DMS53 treated with DMSO at 0.1 percent for 48 hours (cell line): ENCODE measurements around the gene FGF2.
"Not testable (repeated sequence)": the region's sequence is repeated elsewhere in the genome, so short reads cannot be mapped to it uniquely, and the experiment has no call there.

Source experiments
- DNase-seq: peaks from one replicate; lab custom pipeline; 2025; ENCODE audit not compliant: unreplicated experiment; lab: John Stamatoyannopoulos, UW

Gene FGF2

DNA sequence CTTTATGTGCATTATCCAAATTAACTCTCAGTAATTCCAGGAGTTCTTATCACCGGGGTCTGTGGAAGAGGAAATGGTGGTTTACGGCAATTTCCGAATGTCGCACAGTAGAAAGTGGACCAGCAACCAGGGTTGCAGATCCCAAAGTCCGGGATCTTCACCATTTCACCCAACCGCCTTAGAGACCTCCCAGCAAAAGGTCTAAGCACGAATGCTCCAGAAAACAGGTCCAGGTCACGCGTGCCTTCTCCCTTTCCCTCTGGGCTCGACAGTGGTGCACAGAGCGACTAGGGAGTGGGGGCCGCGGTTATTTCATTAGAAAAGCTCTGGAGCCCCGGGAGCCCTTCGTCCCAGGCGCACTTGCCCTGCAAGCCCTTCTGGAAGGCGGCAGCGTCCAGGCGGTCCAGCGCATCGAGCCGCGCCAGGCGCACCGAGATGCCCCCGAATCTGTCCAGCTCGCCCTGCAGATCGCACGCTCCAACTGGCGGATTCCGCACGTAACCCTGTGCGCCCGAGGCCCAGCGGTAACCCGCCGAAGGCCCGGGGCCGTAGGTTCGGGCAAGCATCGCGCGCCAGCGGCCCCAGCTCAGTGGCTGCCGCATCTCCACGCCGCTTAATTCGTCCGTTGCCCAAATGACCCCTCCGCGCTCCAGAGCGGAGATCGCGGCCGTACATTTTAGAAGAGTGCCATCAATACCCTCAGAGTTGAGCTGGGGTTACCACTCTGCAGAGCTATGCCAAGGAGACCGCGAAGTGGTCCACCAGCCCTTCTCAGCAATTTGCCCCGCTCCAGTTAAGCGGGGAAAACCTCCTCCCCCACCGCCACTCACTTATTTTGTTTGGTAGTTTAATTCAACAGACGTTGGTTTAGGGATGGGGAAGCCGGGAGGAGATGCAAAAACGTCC lies 95.6 kb downstream of the FGF2 start, which contains the start of gene NUDT6:
Gene NUDT6 (minus strand): TSS at position 627 of the 906 bp plus-strand sequence. CDS start 25 bp downstream, at position 602.
- DNase-seq, result peak; percentile 15

DNA sequence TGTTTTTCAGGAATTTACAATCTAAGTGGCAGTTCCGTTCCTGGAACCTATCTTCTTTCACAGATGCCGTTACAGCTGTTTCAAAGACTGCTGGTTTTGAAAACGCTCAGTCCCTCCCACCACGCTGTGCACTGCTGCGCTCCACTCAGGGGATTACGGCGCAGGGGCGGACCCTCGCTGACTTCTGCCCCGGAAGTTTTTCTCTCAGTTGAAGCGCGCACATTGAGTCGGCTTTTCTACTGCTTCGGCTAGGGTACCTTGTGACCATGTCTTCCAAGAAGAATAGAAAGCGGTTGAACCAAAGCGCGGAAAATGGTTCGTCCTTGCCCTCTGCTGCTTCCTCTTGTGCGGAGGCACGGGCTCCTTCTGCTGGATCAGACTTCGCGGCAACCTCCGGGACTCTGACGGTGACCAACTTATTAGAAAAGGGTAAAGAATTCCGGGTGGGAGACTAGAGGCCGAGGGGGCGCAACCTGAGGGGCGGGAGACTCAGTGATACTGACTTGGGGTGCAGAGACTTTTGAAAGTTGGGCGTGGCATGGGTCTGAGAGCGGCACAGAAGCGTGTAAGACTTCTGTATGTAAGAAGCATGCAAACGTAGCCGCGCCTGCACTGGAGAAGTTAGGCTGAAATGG lies 96.4 kb downstream of the FGF2 start:
- DNase-seq, result peak; percentile 55

GRCh38 chr4:122928930-122929329 lies 102.3 kb downstream of the FGF2 start:
- DNase-seq, result no peak

DNA sequence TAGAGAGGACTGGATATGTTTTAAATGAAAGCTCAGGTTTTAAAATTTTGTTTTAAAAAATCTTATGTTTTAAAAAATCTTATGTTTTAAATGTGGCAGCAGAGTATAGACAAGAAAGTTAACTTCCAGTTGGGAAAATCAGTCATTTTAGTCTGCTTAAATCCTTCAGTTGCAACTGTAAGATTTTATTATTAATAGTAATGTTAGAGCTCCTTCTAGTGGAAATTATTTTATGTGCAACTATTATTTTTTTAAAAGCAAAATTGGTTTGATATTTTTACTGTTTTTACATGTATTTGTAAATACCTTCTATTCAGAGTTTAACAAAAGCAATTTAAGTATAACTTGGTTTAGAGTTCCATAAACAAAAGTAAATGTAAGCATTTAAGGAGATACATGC lies 104.2 kb downstream of the FGF2 start:
- no peak for DNase-seq

DNA sequence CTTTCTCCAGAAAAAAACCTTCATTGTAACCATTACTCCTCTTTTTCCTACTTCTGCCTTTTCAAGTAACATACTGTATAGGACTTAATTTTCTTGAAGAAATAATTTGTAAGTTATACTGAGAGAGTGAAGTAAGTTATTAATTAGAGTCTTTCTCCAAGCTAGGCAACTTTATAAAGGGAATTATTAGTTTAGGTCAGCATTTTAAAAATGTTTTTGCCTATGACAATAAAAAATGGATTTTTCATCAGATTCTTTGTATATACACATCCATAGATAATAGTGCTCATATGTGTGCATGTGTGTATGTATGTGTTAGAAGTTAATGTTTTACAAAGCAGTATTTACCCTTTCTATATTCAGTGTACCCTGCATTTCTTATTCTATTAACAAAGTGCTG lies 106.1 kb downstream of the FGF2 start:
- no peak for DNase-seq

DNA sequence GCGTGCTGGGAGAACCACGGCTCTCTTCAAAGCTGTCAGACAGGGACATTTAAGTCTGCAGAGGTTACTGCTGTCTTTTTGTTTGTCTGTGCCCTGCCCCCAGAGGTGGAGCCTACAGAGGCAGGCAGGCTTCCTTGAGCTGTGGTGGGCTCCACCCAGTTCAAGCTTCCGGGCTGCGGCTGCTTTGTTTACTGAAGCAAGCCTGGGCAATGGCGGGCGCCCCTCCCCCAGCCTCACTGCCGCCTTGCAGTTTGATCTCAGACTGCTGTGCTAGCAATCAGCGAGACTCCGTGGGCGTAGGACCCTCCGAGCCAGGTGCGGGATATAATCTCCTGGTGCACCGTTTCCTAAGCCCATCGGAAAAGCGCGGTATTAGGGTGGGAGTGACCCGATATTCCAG lies 118.5 kb downstream of the FGF2 start:
- DNase-seq, result not testable (repeated sequence)

DNA sequence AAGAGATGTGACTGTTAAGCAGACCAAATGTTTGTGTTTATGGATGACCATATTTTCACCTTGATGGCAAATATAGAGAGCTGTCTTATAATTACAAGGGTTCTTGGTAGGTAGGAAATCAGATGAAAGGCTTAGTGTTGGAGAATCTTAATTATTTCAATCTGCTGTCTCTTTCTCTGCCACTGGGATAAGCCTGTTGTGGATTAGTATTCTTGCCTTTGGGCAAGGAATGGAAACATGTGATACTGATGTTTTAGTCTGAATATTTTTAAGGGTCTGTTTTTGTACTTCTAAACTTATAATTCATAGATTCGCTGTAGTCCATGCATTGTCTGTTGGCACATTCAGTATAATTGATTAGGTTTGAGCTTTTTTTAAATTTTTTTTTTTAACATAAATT lies 119.5 kb downstream of the FGF2 start:
- DNase-seq, result no peak
